Measurements from ENCODE around the gene LZTFL1.
"Not testable (repeated sequence)": the region's sequence is repeated elsewhere in the genome, so short reads cannot be mapped to it uniquely, and the experiment has no call there.

LZTFL1 gene

DNA sequence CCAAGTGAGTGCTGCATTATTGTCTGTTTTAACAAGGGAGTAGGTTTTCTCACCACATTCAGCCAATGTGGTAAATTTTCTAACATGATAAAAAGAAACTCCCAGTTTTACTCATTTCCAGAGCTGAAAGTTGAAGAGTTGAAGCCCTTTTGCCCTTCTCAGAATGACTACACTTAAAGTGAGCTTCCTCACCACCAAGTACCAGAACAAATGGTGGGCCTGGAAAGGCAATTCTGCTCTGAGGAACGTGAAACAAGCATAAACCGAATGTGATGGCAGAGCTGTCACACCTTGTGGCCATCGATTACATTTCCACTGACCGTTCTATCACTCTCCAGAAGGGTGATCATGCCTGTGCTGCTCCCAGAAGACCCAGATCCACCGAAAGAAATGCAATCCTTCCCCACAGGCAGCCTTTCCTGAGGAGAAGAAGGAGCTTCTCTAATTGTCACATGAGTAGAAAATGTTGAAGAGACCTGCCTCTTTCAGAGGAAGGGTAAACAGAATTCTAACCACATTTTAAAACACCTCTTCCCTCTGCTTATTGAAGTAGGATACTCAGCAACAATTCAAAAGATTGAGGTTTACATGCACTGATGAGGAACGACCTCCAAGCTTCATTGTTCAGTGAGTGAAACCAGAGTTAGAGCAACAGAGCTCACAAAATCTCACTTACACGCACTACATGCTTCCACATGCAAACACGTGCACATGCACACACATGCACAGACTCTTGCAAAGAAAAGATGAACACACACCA is 23.0 kb upstream of the LZTFL1 start:
- no peak for DNase-seq (ENCODE audit: low read depth)

DNA sequence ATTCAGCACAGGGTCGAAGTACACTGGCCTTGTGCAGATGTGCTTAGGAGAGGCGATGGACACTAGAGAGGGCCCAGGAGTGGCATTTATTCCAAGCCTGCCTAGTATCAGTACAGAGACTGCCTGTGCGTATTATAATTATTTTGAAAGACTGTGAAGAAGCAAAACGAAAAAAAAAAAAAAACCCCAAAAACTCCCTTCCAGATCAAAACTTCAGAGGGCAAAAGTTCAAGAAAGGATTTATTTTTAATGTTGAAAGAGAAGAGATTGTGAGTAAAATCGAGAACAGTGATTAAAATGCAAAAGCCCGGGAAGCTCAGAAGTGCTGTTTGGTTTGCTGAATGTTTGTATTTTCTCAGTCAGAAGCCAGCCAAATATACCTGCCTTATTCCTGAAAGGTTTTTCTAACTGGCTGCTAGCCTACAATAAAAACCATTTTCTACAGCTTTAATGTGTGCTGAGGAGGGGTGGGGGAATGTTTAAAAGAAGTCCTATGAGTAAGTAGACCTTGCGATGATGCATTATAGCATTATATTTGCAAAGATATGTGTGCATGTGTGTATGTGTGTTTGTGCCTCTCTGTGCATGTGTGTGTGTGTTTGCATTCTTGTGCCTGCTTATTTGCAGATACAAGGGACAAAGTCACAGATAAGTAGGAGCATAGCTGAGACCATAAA is 19.3 kb upstream of the LZTFL1 start:
- no peak for DNase-seq (ENCODE audit: low read depth)

DNA sequence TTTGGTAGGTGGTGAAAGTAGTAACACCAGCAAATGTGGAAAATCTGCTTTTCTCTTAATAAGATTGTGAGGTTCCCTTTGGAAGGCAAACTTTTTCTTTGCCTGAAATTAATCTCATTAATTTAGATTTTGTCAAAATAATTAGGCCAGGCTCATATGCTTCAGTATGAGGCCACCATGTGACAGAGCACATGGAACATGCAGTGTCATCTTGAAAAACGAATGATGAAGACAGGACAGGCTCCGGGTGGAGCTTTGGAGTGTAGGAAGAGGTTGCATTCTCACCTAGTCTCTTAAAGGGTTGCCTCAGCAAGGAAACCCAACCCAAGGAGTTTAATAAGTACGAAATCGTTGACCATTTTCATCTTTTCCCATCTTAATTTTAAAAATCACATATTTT is 18.6 kb upstream of the LZTFL1 start:
- DNase-seq (ENCODE audit: low read depth), result no peak

DNA sequence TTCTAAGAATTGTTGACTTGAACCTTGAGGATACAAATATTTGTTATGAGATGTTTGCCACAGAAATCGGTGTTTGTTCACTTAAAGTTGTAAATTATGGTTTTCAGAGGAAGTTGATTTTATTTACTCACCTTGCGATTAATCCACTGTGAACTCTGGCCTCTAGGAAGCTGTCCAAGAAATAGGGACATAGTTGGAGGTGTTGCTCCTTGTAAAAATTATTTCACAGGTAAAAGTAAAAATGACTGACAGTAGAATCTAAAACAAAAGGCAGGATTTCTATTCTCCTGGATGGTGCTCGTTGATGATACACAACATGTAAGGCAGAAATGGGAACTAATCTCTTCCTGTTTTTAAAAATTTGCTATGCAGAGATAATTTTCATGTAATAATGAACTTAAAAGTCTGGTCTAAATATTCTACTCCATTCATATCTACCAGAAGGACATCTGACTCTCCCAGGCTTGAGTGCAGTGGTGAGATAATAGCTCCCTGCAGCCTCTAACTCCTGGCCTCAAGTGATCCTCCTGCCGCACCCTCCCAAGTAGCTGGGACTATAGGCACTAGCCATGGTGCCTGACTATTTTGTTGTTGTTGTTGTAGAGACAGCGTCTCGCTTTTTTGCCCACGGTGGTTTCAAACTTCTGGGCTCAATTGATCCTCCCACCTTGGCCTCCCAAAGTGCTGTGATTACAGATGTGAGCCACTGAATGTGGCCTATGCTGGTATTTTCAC is 17.1 kb upstream of the LZTFL1 start:
- no peak for DNase-seq (ENCODE audit: low read depth)

DNA sequence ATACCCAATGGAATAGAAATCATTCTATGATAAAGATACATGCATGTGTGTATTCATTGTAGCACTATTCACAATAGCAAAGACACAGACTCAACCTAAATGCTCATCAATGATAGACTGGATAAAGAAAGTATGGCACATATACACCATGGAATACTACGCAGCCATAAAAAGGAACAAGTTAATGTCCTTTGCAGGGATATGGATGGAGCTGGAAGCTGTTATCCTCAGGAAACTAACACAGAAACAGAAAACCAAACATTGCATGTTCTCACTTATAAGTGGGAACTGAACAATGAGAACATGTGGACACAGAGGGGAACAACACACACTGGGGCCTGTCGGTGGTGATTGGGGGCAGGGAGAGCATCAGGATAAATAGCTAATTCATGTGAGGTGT is 15.1 kb upstream of the LZTFL1 start:
- DNase-seq (ENCODE audit: low read depth), result not testable (repeated sequence)

DNA sequence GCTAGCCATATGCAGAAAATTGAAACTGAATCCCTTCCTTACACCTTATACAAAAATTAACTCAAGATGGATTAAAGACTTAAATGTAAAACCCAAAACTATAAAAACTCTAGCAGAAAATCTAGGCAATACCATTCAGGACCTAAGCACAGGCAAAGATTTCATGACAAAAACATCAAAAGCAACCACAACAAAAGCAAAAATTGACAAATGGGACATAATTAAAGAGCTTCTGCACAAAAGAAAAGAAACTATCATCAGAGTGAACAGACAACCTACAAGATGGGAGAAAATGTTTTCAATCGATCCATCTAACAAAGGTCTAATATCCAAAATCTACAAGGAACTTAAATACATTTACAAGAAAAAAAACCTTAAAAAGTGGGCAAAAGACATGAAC is 14.4 kb upstream of the LZTFL1 start:
- DNase-seq (ENCODE audit: low read depth), result not testable (repeated sequence)

DNA sequence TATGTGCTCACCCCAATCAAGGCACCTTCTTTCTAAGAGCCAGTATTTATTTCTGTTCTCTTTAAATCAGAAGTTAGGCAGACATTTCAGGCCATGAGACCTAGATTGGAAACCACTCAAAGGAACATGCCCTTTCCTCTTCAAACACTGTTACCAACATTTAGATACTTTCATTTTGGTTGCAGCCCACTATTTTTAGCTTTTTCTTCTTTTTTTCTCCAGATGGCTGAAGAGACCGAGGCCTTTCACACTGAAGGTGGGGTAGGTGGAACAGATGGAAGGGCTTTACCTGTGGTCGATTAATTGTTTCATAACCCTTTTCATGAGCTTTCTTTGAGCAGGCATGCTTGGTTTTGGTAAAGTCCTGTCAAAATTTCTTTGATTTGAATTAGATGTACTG is 10.9 kb upstream of the LZTFL1 start:
- no peak for DNase-seq (ENCODE audit: low read depth)

DNA sequence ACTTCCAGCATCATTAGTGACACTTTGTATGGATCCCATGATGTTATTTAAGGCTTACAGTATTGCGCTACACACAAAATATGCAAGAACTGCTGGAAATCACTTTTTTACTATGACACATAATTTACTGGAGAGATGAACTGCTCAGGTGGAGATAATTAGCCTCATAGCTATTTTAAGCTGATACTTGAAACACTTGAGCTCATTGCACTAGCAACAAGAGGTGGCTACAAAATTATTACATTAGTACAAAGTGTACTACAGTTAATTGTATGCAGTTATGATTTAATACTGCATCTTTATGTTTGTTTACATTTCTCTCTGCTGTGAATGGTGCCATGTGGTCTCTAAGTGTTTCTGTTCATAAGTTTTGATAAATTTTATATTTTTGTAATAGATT is 6.5 kb upstream of the LZTFL1 start:
- DNase-seq (ENCODE audit: low read depth), result no peak

DNA sequence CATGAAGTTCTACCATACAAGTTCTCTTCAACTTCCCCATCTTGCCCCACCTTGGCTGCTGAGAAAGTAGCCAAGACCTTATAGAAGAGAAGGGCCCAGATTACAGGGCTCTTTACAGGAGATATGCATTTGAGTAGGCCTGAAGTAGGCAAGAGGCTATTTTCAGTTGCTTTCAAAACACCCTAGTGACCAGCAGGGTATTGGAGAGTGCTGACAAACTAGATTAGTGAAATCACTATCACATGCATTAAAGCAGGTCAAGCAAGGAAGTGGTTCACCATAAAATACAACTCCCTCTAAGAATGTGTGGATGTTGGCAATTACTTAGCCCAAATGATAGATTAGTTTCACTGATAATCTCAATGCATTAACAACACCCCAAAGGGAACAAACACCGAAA is 2.7 kb upstream of the LZTFL1 start:
- DNase-seq (ENCODE audit: low read depth), result no peak

DNA sequence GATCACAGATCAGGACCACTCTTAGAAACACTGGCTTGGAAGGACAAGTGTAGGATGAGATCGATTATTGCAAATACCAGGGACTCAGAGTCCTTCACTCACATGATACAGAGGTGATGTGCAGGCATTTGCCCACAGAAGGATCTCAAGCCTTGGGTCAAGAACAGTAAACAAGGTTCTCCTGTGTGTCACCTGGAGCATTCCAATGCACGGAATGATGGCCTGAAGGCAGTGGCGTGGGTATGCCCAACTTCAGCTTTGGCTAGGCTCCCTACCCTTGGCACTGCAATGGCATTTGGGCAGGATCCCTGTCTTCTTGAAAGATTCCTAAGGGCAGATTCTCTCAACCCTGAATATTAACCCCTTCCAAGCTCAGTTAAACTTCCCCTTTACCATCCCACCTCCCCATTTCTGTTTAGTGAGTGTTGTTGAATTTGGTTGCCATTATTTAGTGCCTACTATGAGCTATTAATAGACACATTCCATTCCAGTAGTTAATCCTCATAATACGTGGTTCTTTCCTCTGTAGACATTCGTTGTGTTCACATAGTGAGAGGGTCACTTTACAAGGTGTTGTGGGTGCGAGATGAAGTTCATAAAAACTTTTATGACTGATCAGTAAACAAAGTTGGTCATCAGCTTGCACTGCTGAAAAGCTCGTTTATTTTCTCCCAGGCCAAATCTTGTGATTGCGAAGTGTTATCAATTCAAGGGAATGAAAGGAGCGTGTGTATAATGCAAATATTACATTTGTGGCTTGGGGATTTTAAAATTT is 1.1 kb upstream of the LZTFL1 start:
- no peak for DNase-seq (ENCODE audit: low read depth)

DNA sequence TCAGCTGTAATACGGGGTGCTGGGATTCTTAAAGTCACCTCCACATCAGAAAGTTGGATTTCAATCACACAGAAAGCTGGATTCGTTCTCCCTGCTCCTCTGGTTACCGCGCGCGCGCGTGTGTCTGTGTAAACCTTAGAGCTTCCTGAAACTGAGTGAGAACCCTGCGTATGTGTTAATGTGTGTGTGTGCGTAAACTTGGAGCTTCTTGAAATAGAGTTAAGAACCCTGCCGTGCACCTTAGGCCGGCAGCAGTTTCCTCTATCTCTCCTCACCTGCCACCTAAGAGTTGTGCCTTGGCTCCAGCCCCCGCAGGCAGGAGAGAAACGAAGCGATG is 531 bp downstream of the LZTFL1 start:
- no peak for DNase-seq (ENCODE audit: low read depth)

DNA sequence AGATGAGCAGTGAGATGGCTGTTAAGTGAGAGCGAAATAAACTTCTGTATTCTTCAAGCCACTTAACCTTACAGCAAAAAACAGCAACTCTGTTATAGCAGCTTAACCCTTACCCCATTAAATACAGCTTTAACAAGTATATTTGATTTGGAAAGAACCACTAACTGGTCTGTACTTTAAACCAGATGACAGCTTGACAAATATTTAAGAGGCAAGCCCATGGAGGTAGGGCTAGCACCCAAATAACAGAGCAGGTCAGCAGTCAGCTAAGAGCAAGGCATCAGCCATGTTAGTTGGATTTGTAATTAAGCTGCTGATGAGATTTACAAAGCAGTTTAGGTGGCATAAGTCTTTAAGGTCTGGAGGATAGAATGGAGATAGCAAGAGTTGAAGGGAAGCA is 3.5 kb downstream of the LZTFL1 start:
- DNase-seq (ENCODE audit: low read depth), result no peak

DNA sequence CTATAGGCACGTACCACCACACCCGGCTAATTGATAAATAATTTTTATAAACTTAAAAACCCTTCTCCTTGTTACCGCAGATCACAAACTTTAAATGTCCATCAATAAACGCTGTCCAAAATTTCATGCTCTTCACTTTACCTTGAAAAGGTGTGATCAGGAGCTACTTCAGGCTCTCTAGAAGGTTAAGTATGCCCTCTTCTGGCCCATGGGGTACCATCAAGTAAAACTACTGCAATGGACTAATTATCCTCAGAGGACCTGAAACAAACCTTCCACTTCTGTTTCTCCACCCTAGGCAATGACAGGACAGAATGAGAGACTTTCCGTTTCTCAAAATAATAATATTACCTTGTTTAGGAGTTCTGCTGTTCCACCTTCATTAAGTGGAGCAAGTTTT is 9.2 kb downstream of the LZTFL1 start:
- no peak for DNase-seq (ENCODE audit: low read depth)

DNA sequence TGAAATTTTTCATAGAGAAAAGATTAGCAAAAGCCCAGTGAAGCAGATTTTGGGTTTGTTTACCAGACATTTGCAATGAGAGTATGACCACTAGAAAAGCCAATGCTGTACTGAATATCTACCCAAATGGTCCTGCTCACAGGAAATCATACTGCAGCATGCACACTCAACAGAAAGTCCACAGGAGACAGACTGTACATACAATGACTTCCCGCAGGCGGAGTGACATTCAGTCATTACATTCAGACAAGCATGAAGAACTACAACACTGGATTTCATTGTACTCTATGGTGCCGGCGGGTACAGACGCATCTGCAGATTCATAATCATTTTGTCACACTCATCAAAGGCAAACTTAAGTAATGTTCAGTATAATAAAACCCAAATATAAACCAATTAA is 11.8 kb downstream of the LZTFL1 start:
- DNase-seq (ENCODE audit: low read depth), result no peak

DNA sequence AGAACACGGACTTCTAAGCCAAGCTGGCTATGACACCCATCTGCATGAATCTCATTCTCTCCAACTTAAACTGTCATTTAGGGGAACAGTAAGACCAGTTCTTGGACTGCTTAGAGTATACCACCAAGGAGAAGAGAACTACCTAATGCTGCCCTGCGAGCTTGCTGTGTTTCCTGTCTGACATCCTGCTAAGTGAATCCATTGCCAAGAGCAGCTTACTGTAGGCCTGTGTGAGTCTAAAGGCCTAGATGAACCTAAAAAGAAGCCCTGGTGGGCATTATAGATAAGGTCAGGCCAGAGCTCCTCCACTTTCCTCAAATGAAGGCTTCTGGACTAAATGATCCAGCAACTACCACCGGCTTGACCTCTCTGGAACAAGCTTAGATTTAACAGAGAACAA is 15.0 kb downstream of the LZTFL1 start:
- DNase-seq (ENCODE audit: low read depth), result no peak

DNA sequence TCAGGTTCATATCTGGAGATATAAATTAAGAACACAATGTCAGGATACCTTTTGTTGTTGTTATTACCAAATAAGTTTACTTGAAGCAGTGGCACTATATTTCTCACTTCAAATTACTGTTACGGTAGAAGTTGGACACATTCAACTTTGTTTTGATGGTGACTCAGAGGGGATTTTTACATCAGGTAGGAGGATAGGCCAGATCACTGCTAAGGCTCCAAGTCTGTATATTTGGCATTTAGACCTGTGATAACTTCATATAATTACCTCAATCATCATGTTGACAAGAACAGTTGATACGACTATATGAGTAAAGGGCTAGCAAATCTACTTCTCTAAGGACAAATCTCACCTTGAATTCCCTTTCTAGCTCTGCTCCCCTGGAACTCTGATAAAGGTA is 15.6 kb downstream of the LZTFL1 start:
- no peak for DNase-seq (ENCODE audit: low read depth)

DNA sequence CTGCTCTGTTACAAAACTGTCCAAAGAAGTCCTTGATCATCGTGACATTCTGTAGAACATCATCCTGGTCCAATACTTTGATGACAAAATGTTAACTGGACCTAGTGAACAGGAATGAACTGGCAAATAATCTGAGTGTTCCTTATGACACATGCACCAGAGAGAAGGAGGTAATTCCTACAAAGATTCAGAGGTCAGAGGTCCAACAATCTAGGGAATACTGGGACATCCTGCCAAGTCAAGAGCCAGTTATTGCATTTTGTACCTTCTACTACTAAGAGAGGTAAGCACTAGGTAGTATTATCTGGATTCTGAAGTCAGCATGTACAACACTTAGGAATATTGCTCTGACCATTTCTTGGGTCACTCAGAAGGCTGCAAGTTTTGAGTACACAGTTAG is 20.8 kb downstream of the LZTFL1 start:
- DNase-seq (ENCODE audit: low read depth), result no peak

DNA sequence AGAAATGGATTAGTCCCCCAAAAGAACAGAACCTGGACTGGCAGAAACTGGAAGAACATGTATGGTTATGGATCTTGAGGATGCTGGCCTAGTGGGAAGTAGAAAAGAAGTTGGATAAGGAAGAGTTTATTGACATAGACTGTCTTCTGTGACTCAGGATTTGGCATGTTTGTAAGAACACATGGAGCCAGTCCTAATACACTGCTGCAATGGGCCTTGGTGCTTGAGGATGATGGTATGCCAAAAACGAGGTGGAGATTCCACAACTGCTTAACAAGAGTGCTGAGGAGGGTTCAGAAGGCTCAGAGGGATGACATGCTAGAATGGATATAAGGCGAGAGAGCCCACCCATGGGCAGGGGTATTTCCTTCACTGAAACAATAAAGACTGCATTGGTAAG is 22.4 kb downstream of the LZTFL1 start:
- no peak for DNase-seq (ENCODE audit: low read depth)

DNA sequence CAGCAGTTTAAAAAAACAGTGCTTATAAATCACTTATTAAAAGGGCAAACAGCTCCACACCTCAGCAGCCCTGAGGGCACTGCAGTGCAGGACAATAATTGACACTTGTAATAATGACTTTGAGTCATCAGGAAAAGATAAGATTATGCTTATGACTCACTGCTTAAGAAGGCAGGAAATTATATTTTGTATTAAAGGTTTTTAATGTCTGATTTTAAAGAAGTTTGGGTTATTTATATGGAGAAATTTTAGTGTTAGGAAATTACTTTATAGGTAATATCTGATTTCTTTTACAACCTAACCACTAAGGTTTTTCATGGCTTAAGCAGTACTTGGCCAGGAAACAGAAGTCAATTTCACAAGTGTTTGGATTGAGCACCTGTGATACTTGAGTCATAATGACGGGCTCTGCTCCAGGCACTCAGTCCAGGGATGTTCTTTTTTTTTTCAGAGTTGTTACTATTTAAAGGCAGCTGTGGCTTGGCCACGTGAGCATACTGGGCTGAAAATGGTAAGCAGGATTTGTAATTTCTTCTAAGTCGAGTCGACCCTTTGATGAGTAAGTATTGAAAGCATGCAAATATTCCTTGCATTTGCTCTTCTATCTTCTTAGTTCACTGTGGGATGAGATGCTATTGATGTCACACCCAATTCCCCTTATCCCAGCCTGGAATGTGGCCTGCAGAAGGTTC is 23.9 kb downstream of the LZTFL1 start:
- no peak for DNase-seq (ENCODE audit: low read depth)

DNA sequence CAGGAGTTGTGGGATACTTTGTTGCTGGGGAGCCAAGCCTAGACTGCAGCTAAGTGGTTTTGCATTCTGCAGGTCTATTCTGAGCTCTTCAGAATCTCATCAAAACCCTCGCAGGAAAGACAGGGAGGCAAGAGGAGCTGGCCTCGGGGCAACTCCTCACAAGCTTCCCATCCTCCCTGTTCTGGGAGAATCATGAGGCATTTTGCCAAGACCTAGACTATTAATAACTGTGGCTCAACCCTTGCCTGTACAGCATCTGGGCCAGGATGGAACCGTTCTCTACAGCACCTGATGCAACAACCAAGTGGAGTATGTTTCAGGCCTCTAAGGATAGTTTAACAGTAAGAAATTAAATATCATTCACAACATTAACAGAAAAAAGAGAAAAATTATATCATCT is 25.4 kb downstream of the LZTFL1 start:
- DNase-seq (ENCODE audit: low read depth), result no peak

DNA sequence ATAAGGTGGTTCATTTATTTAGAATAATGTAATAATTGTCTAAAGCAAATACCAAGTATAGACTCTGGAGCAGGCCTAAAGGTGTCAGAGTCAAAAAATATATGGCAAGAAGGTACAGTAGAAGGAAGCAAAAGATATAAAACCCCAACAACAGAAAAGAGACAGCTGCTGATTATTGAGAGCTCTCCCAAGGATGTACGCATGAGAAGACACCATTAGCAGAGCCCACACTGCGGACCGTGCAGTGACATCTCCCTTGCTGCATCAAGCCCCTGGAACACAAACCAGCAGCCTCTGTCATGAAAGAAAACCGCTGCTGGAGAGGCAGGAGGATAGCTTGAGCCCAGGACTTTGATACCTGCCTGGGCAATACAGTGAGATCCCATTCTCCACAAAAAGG is 27.6 kb downstream of the LZTFL1 start:
- DNase-seq (ENCODE audit: low read depth), result no peak

Data from stimulated activated CD8-positive, alpha-beta memory T cell treated with anti-CD3 and anti-CD28 coated beads, Interleukin-12 subunit alpha, Interleukin-12 subunit beta, amount 100 ng/mL, for 4 hours (primary cell).